Endodermal cell (in vitro differentiated cells): ENCODE results near the gene COL23A1. TPM values are rescaled to one million over a fixed set of nuclear protein-coding genes. Genes with fewer than 3 reads are reported as not detected.

Experiments used
- DNase-seq: peaks from one replicate; pipeline ENCODE4 v3.0.0-alpha.2; 2017
- H3K27ac ChIP-seq: 2 replicates; pipeline ENCODE4 v1.5.1; 2013; ENCODE audit warnings: mild to moderate bottlenecking, low read depth, low read length, moderate library complexity
- H3K27me3 ChIP-seq: 2 replicates; pipeline ENCODE4 v1.6.1; 2013; ENCODE audit warnings: mild to moderate bottlenecking, low read length, moderate library complexity; ENCODE audit not compliant: insufficient read depth, control insufficient read depth, poor library complexity, severe bottlenecking
- H3K36me3 ChIP-seq: 2 replicates; pipeline ENCODE4 v1.7.0; 2013; ENCODE audit warnings: mild to moderate bottlenecking, low read length, moderate library complexity; ENCODE audit not compliant: control insufficient read depth, insufficient read depth
- H3K4me1 ChIP-seq: one replicate; pipeline ENCODE4 v1.7.0; 2013; ENCODE audit warnings: low read length; ENCODE audit not compliant: control insufficient read depth, insufficient read depth
- H3K4me3 ChIP-seq: 2 replicates; pipeline ENCODE4 v1.5.1; 2013; ENCODE audit warnings: mild to moderate bottlenecking, low read length, moderate library complexity
- H3K9ac ChIP-seq: 2 replicates; pipeline ENCODE4 v1.6.1; 2013; ENCODE audit warnings: mild to moderate bottlenecking, low read length, moderate library complexity; ENCODE audit not compliant: poor library complexity, severe bottlenecking; ENCODE audit errors: extremely low read depth
- H3K9me3 ChIP-seq: 2 replicates; pipeline ENCODE4 v1.6.1; 2013; ENCODE audit warnings: mild to moderate bottlenecking, low read length, moderate library complexity; ENCODE audit not compliant: control insufficient read depth
- H3K27ac Mint-ChIP-seq: 2 replicates; pipeline ENCODE4 v1.8.0; 2020; ENCODE audit warnings: mixed read lengths
- H3K27me3 Mint-ChIP-seq: 2 replicates; pipeline ENCODE4 v1.8.0; 2021; ENCODE audit warnings: mild to moderate bottlenecking, mixed read lengths; ENCODE audit not compliant: insufficient read depth
- H3K36me3 Mint-ChIP-seq: 2 replicates; pipeline ENCODE4 v1.8.0; 2020; ENCODE audit warnings: low read depth, mixed read lengths
- H3K4me1 Mint-ChIP-seq: 2 replicates; pipeline ENCODE4 v1.8.0; 2020; ENCODE audit warnings: mixed read lengths
- H3K4me3 Mint-ChIP-seq: 2 replicates; pipeline ENCODE4 v1.8.0; 2020; ENCODE audit warnings: mild to moderate bottlenecking, moderate library complexity, mixed read lengths
- H3K9me3 Mint-ChIP-seq: 2 replicates; pipeline ENCODE4 v1.8.0; 2020; ENCODE audit warnings: mild to moderate bottlenecking, mixed read lengths
- WGBS, 2 experiments: methylation state at CpG; one replicate each; pipeline versions ENCODE4 v1.1.5 to v1.1.7; 2013; ENCODE audit warnings: missing lambda C conversion rate in 2 of 2, mixed read lengths in 1 of 2; ENCODE audit not compliant: insufficient coverage in 1 of 2, insufficient read length in 1 of 2; 5-methylcytosine and 5-hydroxymethylcytosine counted together
- total RNA-seq, 2 donors: library from RNA; stranded (reverse); fragmentation: NEBNext Ultra II Directional in 1 of 2; extraction: Animal tissue kit (Norgen Biotek cat#: 25700) in 1 of 2; gene quantifications; 2 replicates in 1 of 2; 3 replicates in 1 of 2; pipeline ENCODE4 v1.2.1, GENCODE V29; 2021
- TF ChIP-seq, protein P1 (sequence below): fragments of 200-600 bp; sonication (generic); conservative IDR thresholded peaks from 2 replicates; pipeline ENCODE4 v1.5.0; 2021; ENCODE audit warnings: antibody characterized with exemption, mild to moderate bottlenecking

COL23A1 gene
- total RNA-seq, 2 donors from 2014 or later, result 50.2 to 71.3 TPM

- Mint-ChIP-seq H3K27ac (no peak overlapping the region), H3K36me3 (peaks cover under 1% of the 10 kb centered on the region), H3K9me3 (no peaks in the 10 kb centered on the region), H3K4me1 (peaks cover 36% of the 10 kb centered on the region), H3K27me3 (no peaks in the 10 kb centered on the region), H3K4me3 (no peak overlapping the region)
- WGBS, 2 experiments, result 94 to 97% methylated on average over 9 to 12 of the region's 12 CpGs
- H3K4me1 ChIP-seq, result peaks cover 8% of the 10 kb centered on the region
- no peaks in the 10 kb centered on the region for H3K36me3 ChIP-seq
- H3K9ac ChIP-seq, result no peak overlapping the region
- no peak overlapping the region for H3K27ac ChIP-seq
- peak; percentile 37 for DNase-seq
- TF ChIP-seq, protein P1, sequence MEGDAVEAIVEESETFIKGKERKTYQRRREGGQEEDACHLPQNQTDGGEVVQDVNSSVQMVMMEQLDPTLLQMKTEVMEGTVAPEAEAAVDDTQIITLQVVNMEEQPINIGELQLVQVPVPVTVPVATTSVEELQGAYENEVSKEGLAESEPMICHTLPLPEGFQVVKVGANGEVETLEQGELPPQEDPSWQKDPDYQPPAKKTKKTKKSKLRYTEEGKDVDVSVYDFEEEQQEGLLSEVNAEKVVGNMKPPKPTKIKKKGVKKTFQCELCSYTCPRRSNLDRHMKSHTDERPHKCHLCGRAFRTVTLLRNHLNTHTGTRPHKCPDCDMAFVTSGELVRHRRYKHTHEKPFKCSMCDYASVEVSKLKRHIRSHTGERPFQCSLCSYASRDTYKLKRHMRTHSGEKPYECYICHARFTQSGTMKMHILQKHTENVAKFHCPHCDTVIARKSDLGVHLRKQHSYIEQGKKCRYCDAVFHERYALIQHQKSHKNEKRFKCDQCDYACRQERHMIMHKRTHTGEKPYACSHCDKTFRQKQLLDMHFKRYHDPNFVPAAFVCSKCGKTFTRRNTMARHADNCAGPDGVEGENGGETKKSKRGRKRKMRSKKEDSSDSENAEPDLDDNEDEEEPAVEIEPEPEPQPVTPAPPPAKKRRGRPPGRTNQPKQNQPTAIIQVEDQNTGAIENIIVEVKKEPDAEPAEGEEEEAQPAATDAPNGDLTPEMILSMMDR, result no peak
- no peak overlapping the region for H3K4me3 ChIP-seq
- H3K9me3 ChIP-seq, result no peaks in the 10 kb centered on the region
- no peaks in the 10 kb centered on the region for H3K27me3 ChIP-seq
Observed at GRCh38 chr5:178425621-178426068, 164.5 kb downstream of the COL23A1 start.

GRCh38 chr5:178424810-178425177, 165.4 kb downstream of the COL23A1 start:
- Mint-ChIP-seq H3K9me3 (no peaks in the 10 kb centered on the region), H3K4me3 (no peak overlapping the region), H3K27ac (no peak overlapping the region), H3K27me3 (no peaks in the 10 kb centered on the region), H3K36me3 (no peaks in the 10 kb centered on the region), H3K4me1 (peaks cover 33% of the 10 kb centered on the region)
- Histone ChIP-seq H3K4me1 (peaks cover 10% of the 10 kb centered on the region), H3K36me3 (no peaks in the 10 kb centered on the region), H3K9ac (no peak overlapping the region), H3K27ac (peak overlapping the region; percentile 41), H3K27me3 (no peaks in the 10 kb centered on the region), H3K4me3 (no peak overlapping the region), H3K9me3 (no peaks in the 10 kb centered on the region)
- 94 to 95% methylated on average over 10 of the region's 10 CpGs for WGBS, 2 experiments
- TF ChIP-seq, protein P1, result no peak
- no peak for DNase-seq

- H3K4me3 Mint-ChIP-seq, result no peak overlapping the region
- H3K4me1 Mint-ChIP-seq, result peaks cover 33% of the 10 kb centered on the region
- WGBS, 2 experiments, result 80 to 89% methylated on average over 16 to 17 of the region's 17 CpGs
Observed at GRCh38 chr5:178423901-178424809, 166.0 kb downstream of the COL23A1 start.

More at GRCh38 chr5:178423901-178424809, 166.0 kb downstream of the COL23A1 start:
- Mint-ChIP-seq H3K27me3 (no peaks in the 10 kb centered on the region), H3K27ac (no peak overlapping the region), H3K36me3 (no peaks in the 10 kb centered on the region), H3K9me3 (no peaks in the 10 kb centered on the region)
- Histone ChIP-seq H3K4me3 (no peak overlapping the region), H3K9me3 (no peaks in the 10 kb centered on the region), H3K27ac (peak overlapping the region; percentile 41), H3K36me3 (no peaks in the 10 kb centered on the region), H3K4me1 (peaks cover 10% of the 10 kb centered on the region), H3K27me3 (no peaks in the 10 kb centered on the region), H3K9ac (no peak overlapping the region)
- DNase-seq, result peak; percentile 43
- TF ChIP-seq, protein P1, result no peak
